GM23248 (cell line): ENCODE measurements around the gene PAXIP1.

ENCODE experiments used
- EZH2 ChIP-seq: fragments of 200-600 bp; sonication (generic); IDR thresholded peaks from 2 replicates; pipeline ENCODE4 v1.6.1; 2018; ENCODE audit warnings: antibody characterized with exemption, mild to moderate bottlenecking; ENCODE audit not compliant: insufficient read depth, poor library complexity, severe bottlenecking
- EZH2phosphoT487 ChIP-seq: fragments of 200-600 bp; sonication (generic); IDR thresholded peaks from 2 replicates; pipeline ENCODE4 v1.6.1; 2018; ENCODE audit warnings: antibody characterized with exemption, moderate library complexity, mild to moderate bottlenecking, low read depth; ENCODE audit not compliant: insufficient read depth

DNA sequence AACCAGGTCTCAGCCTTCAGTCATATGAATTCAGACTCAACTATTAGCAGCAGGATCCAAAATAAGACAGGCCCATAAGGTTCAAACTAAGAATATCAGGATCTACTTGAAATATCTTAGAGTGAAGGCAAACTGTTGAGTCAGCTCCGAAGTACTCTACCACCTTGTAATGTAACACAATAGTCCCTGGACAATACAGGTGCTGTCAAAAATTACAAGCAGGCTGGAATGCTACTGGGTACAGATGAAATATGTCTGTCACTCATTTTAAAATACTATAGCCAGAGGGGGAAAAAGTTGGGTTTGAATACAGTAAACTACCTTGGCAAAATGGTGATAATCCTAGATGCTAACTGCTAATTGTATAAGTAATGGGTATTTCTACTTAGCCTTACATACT lies 6.8 kb downstream of the PAXIP1 start:
- no peak for TF ChIP-seq EZH2
- no peak for TF ChIP-seq EZH2phosphoT487
